GM12801 (cell line): ENCODE data around the gene MMP7.

ENCODE experiments used
- CTCF ChIP-seq: IDR thresholded peaks from one replicate; pipeline ENCODE4 v1.5.1; 2011; ENCODE audit warnings: control low read depth; ENCODE audit not compliant: insufficient read length; ENCODE audit errors: extremely low read depth

The MMP7 gene

GRCh38 chr11:102568851-102569250, 38.3 kb upstream of the MMP7 start:
- TF ChIP-seq CTCF = no peak

- no peak for TF ChIP-seq CTCF
Observed at GRCh38 chr11:102566112-102566511, 35.6 kb upstream of the MMP7 start.

- no peak for TF ChIP-seq CTCF
Observed at GRCh38 chr11:102564110-102564509, 33.6 kb upstream of the MMP7 start.

GRCh38 chr11:102561636-102562035, 31.1 kb upstream of the MMP7 start:
- TF ChIP-seq CTCF = no peak

- no peak for TF ChIP-seq CTCF
Observed at GRCh38 chr11:102560555-102561011, 30.0 kb upstream of the MMP7 start.

- TF ChIP-seq CTCF = no peak
Observed at GRCh38 chr11:102559839-102560238, 29.3 kb upstream of the MMP7 start.

GRCh38 chr11:102555091-102555490, 24.5 kb upstream of the MMP7 start:
- TF ChIP-seq CTCF = no peak

- TF ChIP-seq CTCF = no peak
Observed at GRCh38 chr11:102553835-102554282, 23.3 kb upstream of the MMP7 start.
